Liver (tissue), 9 donors: ENCODE measurements around the gene PDZD2. TPM values are rescaled to one million over a fixed set of nuclear protein-coding genes. Genes with fewer than 3 reads are reported as not detected.

Experiments used
- DNase-seq: peaks from one replicate; pipeline ENCODE4 v3.0.0-alpha.2; 2017; ENCODE audit warnings: low spot score
- H3K27ac ChIP-seq, 2 donors: one replicate each; pipeline ENCODE4 v1.7.0; 2013; ENCODE audit warnings: inconsistent platforms in 2 of 2, low read length in 2 of 2, control low read depth in 1 of 2, low read depth in 1 of 2, mild to moderate bottlenecking in 1 of 2
- H3K27me3 ChIP-seq, 4 donors: one replicate each; pipeline versions ENCODE4 v1.6.1 to v1.7.0; 2013; ENCODE audit warnings: low read length in 3 of 4, inconsistent platforms in 1 of 4, mild to moderate bottlenecking in 1 of 4, moderate library complexity in 1 of 4; ENCODE audit not compliant: control insufficient read depth in 4 of 4, insufficient read depth in 4 of 4
- H3K36me3 ChIP-seq, 4 donors: one replicate each; pipeline versions ENCODE4 v1.6.1 to v1.7.0; 2013; ENCODE audit warnings: low read length in 3 of 4, mild to moderate bottlenecking in 3 of 4, low read depth in 1 of 4, moderate library complexity in 1 of 4; ENCODE audit not compliant: control insufficient read depth in 4 of 4, insufficient read depth in 3 of 4
- H3K4me1 ChIP-seq, 4 donors: one replicate each; pipeline versions ENCODE4 v1.6.1 to v1.7.0; 2013; ENCODE audit warnings: low read length in 3 of 4, mild to moderate bottlenecking in 3 of 4, moderate library complexity in 1 of 4; ENCODE audit not compliant: control insufficient read depth in 4 of 4, insufficient read depth in 4 of 4
- H3K4me3 ChIP-seq, 3 donors: one replicate each; pipeline versions ENCODE4 v1.6.1 to v1.7.0; 2013; ENCODE audit warnings: low read length in 3 of 3, control low read depth in 1 of 3, low read depth in 1 of 3, mild to moderate bottlenecking in 1 of 3
- H3K9ac ChIP-seq, 2 donors: one replicate each; pipeline ENCODE4 v1.7.0; 2013; ENCODE audit warnings: low read length in 2 of 2, mild to moderate bottlenecking in 2 of 2, moderate library complexity in 2 of 2, control low read depth in 1 of 2, low read depth in 1 of 2
- H3K9me3 ChIP-seq, 4 donors: one replicate each; pipeline versions ENCODE4 v1.6.1 to v1.7.0; 2013; ENCODE audit warnings: low read length in 3 of 4; ENCODE audit not compliant: control insufficient read depth in 4 of 4
- ATF3 ChIP-seq: IDR thresholded peaks from 2 replicates; pipeline ENCODE4 v1.6.1; 2016; ENCODE audit warnings: antibody characterized with exemption
- CTCF ChIP-seq: fragments of 150-350 bp; IDR thresholded peaks from 2 replicates; pipeline ENCODE4 v1.5.1; 2017; ENCODE audit warnings: improper control_type of control experiment, low read depth, low read length; ENCODE audit not compliant: missing input control
- EGR1 ChIP-seq, 2 donors: IDR thresholded peaks; 2 replicates each; pipeline ENCODE4 v1.6.1; 2016 to 2018; ENCODE audit warnings: antibody characterized with exemption in 2 of 2, low read depth in 2 of 2
- FOXA1 ChIP-seq: IDR thresholded peaks from 2 replicates; pipeline ENCODE4 v1.6.1; 2016; ENCODE audit warnings: antibody characterized with exemption
- FOXA2 ChIP-seq: IDR thresholded peaks from 2 replicates; pipeline ENCODE4 v1.6.1; 2016; ENCODE audit warnings: antibody characterized with exemption
- GABPA ChIP-seq, 2 donors: IDR thresholded peaks in 1 of 2; conservative IDR thresholded peaks in 1 of 2; 2 replicates each; pipeline ENCODE4 v1.6.1; 2016; ENCODE audit warnings: antibody characterized with exemption in 2 of 2, mild to moderate bottlenecking in 1 of 2, moderate library complexity in 1 of 2
- HNF4G ChIP-seq: IDR thresholded peaks from 2 replicates; pipeline ENCODE4 v1.6.1; 2016; ENCODE audit warnings: antibody characterized with exemption
- JUND ChIP-seq, 2 donors: IDR thresholded peaks; 2 replicates each; pipeline ENCODE4 v1.6.1; 2016; ENCODE audit warnings: antibody characterized with exemption in 2 of 2
- MAX ChIP-seq: IDR thresholded peaks from 2 replicates; pipeline ENCODE4 v1.6.1; 2016; ENCODE audit warnings: antibody characterized with exemption
- NR2F2 ChIP-seq: IDR thresholded peaks from 2 replicates; pipeline ENCODE4 v1.6.1; 2016; ENCODE audit warnings: antibody characterized with exemption
- RAD21 ChIP-seq, 2 donors: IDR thresholded peaks; 2 replicates each; pipeline ENCODE4 v1.6.1; 2016; ENCODE audit warnings: antibody characterized with exemption in 2 of 2, mild to moderate bottlenecking in 2 of 2
- REST ChIP-seq: IDR thresholded peaks from 2 replicates; pipeline ENCODE4 v1.6.1; 2016; ENCODE audit warnings: antibody characterized with exemption, mild to moderate bottlenecking
- RXRA ChIP-seq, 2 donors: IDR thresholded peaks; 2 replicates each; pipeline ENCODE4 v1.6.1; 2017 to 2018; ENCODE audit warnings: antibody characterized with exemption in 2 of 2, mild to moderate bottlenecking in 1 of 2
- SP1 ChIP-seq: IDR thresholded peaks from 2 replicates; pipeline ENCODE4 v1.6.1; 2018; ENCODE audit warnings: antibody characterized with exemption, mild to moderate bottlenecking
- TAF1 ChIP-seq: conservative IDR thresholded peaks from 2 replicates; pipeline ENCODE4 v1.6.1; 2016; ENCODE audit warnings: antibody characterized with exemption, mild to moderate bottlenecking
- ZBTB33 ChIP-seq: IDR thresholded peaks from 2 replicates; pipeline ENCODE4 v1.6.1; 2016; ENCODE audit warnings: antibody characterized with exemption
- WGBS: extraction: QIAGEN DNeasy Blood & Tissue Kit; methylation state at CpG from one replicate; pipeline ENCODE4 v1.1.7; 2013; 5-methylcytosine and 5-hydroxymethylcytosine counted together
- polyA plus RNA-seq, 2 donors: library from polyadenylated mRNA; stranded (reverse) in 1 of 2; unstranded in 1 of 2; fragments of 200-250 nt in 1 of 2; fragments of >200 nt in 1 of 2; fragmentation: Nextera tagmentation in 1 of 2; extraction: Ambion mirVana in 1 of 2; gene quantifications; one replicate each; pipeline versions ENCODE4 v1.2.1 to v1.2.3, GENCODE V29; 2013 to 2015
- total RNA-seq, 2 donors: library from RNA; depleted of rRNA; stranded (reverse); fragments of >200 nt; gene quantifications; one replicate each; pipeline ENCODE4 v1.2.3, GENCODE V29; 2014
- donor health status: healthy.
- donor health status: healthy.
- donor health status: healthy.
- donor health status: healthy.
- donor health status: healthy.

PDZD2 gene
- total and polyA plus RNA-seq, 4 donors: 0.27 to 1.1 (median 0.54) TPM

GRCh38 chr5:31908396-31908795 is 269.5 kb downstream of the PDZD2 start:
- DNase-seq: no peak
- H3K9me3 ChIP-seq: no peaks in the 10 kb centered on the region
- no peaks in the 10 kb centered on the region for H3K27me3 ChIP-seq
- no peak overlapping the region for H3K4me3 ChIP-seq
- H3K27ac ChIP-seq: no peak overlapping the region
- WGBS: 92% methylated on average over 14 of the region's 14 CpGs
- no peaks in the 10 kb centered on the region for H3K4me1 ChIP-seq
- H3K9ac ChIP-seq: no peak overlapping the region
- H3K36me3 ChIP-seq: no peaks in the 10 kb centered on the region
- no peak for TF ChIP-seq HNF4G
- no peak for TF ChIP-seq FOXA1
- TF ChIP-seq TAF1: no peak
- no peak for TF ChIP-seq RXRA (IDR thresholded peaks at IDR 0.05)
- no peak for TF ChIP-seq EGR1 (IDR thresholded peaks at IDR 0.05; ENCODE audit: low read depth in 2 of 2)
- TF ChIP-seq REST: no peak
- no peak for TF ChIP-seq MAX
- no peak for TF ChIP-seq FOXA2
- TF ChIP-seq CTCF: no peak
- no peak for TF ChIP-seq RAD21 (IDR thresholded peaks at IDR 0.05)
- no peak for TF ChIP-seq NR2F2

- Histone ChIP-seq H3K9ac (no peak overlapping the region), H3K9me3 (no peaks in the 10 kb centered on the region), H3K27ac (no peak overlapping the region), H3K27me3 (no peaks in the 10 kb centered on the region), H3K4me1 (no peaks in the 10 kb centered on the region), H3K4me3 (no peak overlapping the region), H3K36me3 (no peaks in the 10 kb centered on the region)
- DNase-seq: no peak
- WGBS: 76% methylated on average over 3 of the region's 3 CpGs
- TF ChIP-seq ATF3: no peak
- TF ChIP-seq RAD21 (IDR thresholded peaks at IDR 0.05): no peak
- TF ChIP-seq RXRA (IDR thresholded peaks at IDR 0.05): no peak
- no peak for TF ChIP-seq NR2F2
- TF ChIP-seq REST: no peak
- no peak for TF ChIP-seq FOXA2
- no peak for TF ChIP-seq ZBTB33
- no peak for TF ChIP-seq SP1
- TF ChIP-seq EGR1 (IDR thresholded peaks at IDR 0.05; ENCODE audit: low read depth in 2 of 2): no peak
- no peak for TF ChIP-seq MAX
- TF ChIP-seq JUND (IDR thresholded peaks at IDR 0.05): no peak
- no peak for TF ChIP-seq GABPA (IDR thresholded peaks at IDR 0.05 in 1 of 2, conservative IDR thresholded peaks at IDR 0.05 in 1 of 2)
- no peak for TF ChIP-seq CTCF
- no peak for TF ChIP-seq TAF1
- TF ChIP-seq HNF4G: no peak
These were observed 270.1 kb downstream of the PDZD2 start for GRCh38 chr5:31909073-31909472.
